ENCODE results near the gene ALDH1A1. TPM values are rescaled to one million over a fixed set of nuclear protein-coding genes. Genes with fewer than 3 reads are reported as not detected.
"Not testable (repeated sequence)": the region's sequence is repeated elsewhere in the genome, so short reads cannot be mapped to it uniquely, and the experiment has no call there.

The ALDH1A1 gene
- total RNA-seq, 3 donors from 2014 or later (not counting 1 experiment from before 2014, with no cell fraction given) = 0.57 to 1.7 TPM; not detected in 1

DNA sequence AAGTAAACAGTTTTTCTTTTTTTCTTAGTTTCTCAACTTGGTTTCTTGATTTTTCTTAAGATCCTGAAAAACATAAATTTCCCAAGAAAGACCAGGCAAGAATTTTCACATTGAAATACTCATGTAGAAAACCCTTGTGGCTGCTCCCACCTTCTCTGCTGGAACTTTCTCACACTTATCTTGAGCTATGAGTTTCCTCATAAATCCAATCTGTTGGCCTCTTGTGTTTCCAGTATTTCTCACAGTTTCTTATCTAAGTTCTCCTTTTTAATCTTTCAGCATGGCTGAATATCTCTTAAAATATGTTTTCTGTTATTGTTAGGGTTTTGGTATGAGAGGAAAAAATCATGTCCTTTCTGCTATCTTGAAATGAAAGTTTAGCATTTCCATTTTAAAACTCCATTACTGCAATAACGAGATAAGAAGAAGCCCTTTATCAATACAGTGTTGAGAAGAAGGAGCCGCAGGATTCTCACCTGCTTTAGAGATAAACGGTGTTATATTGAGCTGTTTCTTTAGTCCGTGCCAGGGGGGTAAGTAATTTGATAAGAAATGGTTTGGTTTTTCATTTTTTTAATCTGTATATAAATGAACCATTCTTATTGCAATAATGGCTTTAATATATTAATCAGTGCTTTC lies 89.3 kb downstream of the ALDH1A1 start:
- no peaks in the 10 kb centered on the region for H3K9me3 ChIP-seq (ENCODE audit: control insufficient read depth, insufficient read depth, low read length)
- no peak for ATAC-seq
- H3K27me3 ChIP-seq (ENCODE audit: control insufficient read depth, insufficient read depth, low read length) = no peaks in the 10 kb centered on the region
- Mint-ChIP-seq H3K27me3 (ENCODE audit: low read depth in 2 of 2) (peaks cover 3 to 34% of the 10 kb centered on the region in 2 donors), H3K36me3 (no peaks in the 10 kb centered on the region), H3K4me1 (no peaks in the 10 kb centered on the region), H3K4me3 (no peak overlapping the region), H3K9me3 (no peaks in the 10 kb centered on the region), H3K27ac (no peak overlapping the region)
- no peak overlapping the region for H3K4me3 ChIP-seq (ENCODE audit: low read length)
- DNase-seq = no peak
- WGBS (ENCODE audit: insufficient coverage) = 56% methylated on average over 2 of the region's 4 CpGs
- no peak overlapping the region for H3K27ac ChIP-seq (ENCODE audit: low read length)
- TF ChIP-seq, protein P1, sequence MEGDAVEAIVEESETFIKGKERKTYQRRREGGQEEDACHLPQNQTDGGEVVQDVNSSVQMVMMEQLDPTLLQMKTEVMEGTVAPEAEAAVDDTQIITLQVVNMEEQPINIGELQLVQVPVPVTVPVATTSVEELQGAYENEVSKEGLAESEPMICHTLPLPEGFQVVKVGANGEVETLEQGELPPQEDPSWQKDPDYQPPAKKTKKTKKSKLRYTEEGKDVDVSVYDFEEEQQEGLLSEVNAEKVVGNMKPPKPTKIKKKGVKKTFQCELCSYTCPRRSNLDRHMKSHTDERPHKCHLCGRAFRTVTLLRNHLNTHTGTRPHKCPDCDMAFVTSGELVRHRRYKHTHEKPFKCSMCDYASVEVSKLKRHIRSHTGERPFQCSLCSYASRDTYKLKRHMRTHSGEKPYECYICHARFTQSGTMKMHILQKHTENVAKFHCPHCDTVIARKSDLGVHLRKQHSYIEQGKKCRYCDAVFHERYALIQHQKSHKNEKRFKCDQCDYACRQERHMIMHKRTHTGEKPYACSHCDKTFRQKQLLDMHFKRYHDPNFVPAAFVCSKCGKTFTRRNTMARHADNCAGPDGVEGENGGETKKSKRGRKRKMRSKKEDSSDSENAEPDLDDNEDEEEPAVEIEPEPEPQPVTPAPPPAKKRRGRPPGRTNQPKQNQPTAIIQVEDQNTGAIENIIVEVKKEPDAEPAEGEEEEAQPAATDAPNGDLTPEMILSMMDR (IDR thresholded peaks at IDR 0.05) = no peak
- intact Hi-C loops (cut with micrococcal nuclease) = no loop called here
- no peaks in the 10 kb centered on the region for H3K36me3 ChIP-seq (ENCODE audit: control insufficient read depth, insufficient read depth, low read length)
- H3K4me1 ChIP-seq (ENCODE audit: control insufficient read depth, insufficient read depth, low read length) = no peaks in the 10 kb centered on the region

DNA sequence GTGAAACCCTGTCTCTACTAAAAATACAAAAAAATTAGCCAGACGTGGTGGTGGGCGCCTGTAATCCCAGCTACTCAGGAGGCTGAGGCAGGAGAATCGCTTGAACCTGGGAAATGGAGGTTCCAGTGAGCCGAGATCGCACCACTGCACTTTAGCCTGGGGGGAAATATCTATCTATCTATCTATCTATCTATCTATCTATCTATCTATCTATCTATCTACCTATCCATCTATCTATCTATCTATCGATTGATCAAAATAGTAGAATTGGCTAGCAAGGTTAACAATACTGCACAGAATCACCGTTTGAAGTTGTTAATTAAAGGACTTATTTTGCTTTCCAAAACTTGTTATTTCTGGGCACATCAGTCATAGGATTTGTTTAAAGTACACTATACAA lies 90.1 kb downstream of the ALDH1A1 start:
- H3K9me3 Mint-ChIP-seq; ATAC-seq; H3K4me1 Mint-ChIP-seq; H3K4me3 ChIP-seq (ENCODE audit: low read length); DNase-seq; H3K27me3 ChIP-seq (ENCODE audit: control insufficient read depth, insufficient read depth, low read length); H3K36me3 Mint-ChIP-seq; H3K9me3 ChIP-seq (ENCODE audit: control insufficient read depth, insufficient read depth, low read length); H3K27ac ChIP-seq (ENCODE audit: low read length); H3K36me3 ChIP-seq (ENCODE audit: control insufficient read depth, insufficient read depth, low read length); H3K4me3 Mint-ChIP-seq; intact Hi-C loops (cut with micrococcal nuclease); H3K27ac Mint-ChIP-seq; H3K4me1 ChIP-seq (ENCODE audit: control insufficient read depth, insufficient read depth, low read length): not testable (repeated sequence)
- 94% methylated on average over 5 of the region's 7 CpGs for WGBS (ENCODE audit: insufficient coverage)
- H3K27me3 Mint-ChIP-seq (ENCODE audit: low read depth in 2 of 2) = peaks cover 3 to 29% of the 10 kb centered on the region in 2 donors

DNA sequence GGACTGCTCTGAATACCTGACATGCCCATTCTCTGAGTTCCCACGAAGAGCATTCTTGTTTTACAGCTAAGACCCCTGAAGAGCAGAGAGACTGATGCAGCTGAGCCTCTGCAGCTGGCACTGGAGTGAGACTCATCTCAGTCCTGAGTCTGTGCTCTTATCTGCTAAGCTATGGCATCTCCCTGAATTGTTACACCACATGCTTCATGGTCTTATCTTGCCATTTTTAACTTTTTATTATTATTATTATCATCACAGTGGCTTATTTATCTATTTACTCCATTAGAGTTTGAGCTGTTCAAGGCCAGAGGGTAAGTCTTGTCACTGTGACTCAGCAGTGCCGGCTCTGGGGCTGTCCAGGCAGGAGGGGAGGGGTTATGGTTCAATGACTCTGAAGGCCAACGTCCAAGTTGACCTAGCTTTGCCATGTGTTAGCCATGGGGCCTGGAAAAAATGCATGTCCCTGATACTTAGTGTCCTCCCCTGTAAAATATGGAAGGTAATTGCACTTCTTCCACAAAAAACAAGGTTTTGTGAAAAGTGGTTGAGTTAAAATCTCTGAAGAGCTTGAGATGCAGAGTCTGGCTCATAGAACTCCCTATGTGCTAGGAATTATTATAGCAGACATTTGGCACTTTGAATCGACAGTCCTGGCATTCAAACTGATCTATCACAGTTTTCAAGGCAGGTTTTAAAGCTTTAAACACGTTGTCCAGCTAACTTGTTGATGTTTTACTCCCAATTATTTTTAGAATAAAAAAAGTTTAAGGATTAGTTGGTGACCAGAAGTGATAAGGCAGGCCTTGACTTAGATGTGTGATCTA lies 94.6 kb downstream of the ALDH1A1 start:
- peaks cover 0 to 9% of the 10 kb centered on the region in 2 donors for H3K27me3 Mint-ChIP-seq (ENCODE audit: low read depth in 2 of 2)
- no peak for DNase-seq
- intact Hi-C loops (cut with micrococcal nuclease) = no loop called here

DNA sequence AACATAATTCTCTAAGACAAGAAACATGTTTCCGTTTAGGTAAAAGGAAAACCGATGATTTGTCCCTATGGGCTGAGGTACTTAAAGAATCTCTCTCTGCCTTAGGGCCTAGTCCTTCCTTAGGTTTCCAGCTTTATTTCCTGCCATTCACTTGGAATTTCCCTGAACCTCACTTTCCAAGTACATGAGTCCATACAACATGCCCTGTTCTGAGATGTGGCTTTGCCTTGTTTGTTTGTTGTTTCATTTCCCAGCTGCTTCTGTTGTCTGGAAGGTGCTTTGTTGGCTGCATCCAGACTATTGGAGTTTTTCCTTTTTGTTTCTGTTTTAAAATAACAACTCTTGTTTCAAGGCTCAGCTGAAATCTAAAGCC lies 95.2 kb downstream of the ALDH1A1 start:
- peaks cover 0 to 2% of the 10 kb centered on the region in 2 donors for H3K27me3 Mint-ChIP-seq (ENCODE audit: low read depth in 2 of 2)
- intact Hi-C loops (cut with micrococcal nuclease) = loop anchor here (1.0 kb wide), 1 partner anchor 225 kb away; no protein-coding TSS in a partner anchor

More for the DNA sequence above, 94.6 kb downstream of the ALDH1A1 start:
- Histone ChIP-seq H3K4me3 (ENCODE audit: low read length) (no peak overlapping the region), H3K27ac (ENCODE audit: low read length) (no peak overlapping the region), H3K9me3 (ENCODE audit: control insufficient read depth, insufficient read depth, low read length) (no peaks in the 10 kb centered on the region), H3K36me3 (ENCODE audit: control insufficient read depth, insufficient read depth, low read length) (no peaks in the 10 kb centered on the region), H3K4me1 (ENCODE audit: control insufficient read depth, insufficient read depth, low read length) (no peaks in the 10 kb centered on the region), H3K27me3 (ENCODE audit: control insufficient read depth, insufficient read depth, low read length) (no peaks in the 10 kb centered on the region)
- Mint-ChIP-seq H3K4me3 (no peak overlapping the region), H3K36me3 (no peaks in the 10 kb centered on the region), H3K4me1 (no peaks in the 10 kb centered on the region), H3K9me3 (no peaks in the 10 kb centered on the region), H3K27ac (no peak overlapping the region)
- TF ChIP-seq, protein P1 (IDR thresholded peaks at IDR 0.05) = no peak
- no peak for ATAC-seq
- WGBS (ENCODE audit: insufficient coverage) = 36% methylated on average over 4 of the region's 5 CpGs

More for the DNA sequence above, 95.2 kb downstream of the ALDH1A1 start:
- ATAC-seq (no peak), DNase-seq (no peak)
- no peaks in the 10 kb centered on the region for H3K27me3 ChIP-seq (ENCODE audit: control insufficient read depth, insufficient read depth, low read length)
- no peak overlapping the region for H3K27ac ChIP-seq (ENCODE audit: low read length)
- H3K4me1 ChIP-seq (ENCODE audit: control insufficient read depth, insufficient read depth, low read length) = no peaks in the 10 kb centered on the region
- WGBS (ENCODE audit: insufficient coverage) = 97% methylated on average over 2 of the region's 2 CpGs
- TF ChIP-seq, protein P1 (IDR thresholded peaks at IDR 0.05) = no peak
- no peaks in the 10 kb centered on the region for H3K9me3 ChIP-seq (ENCODE audit: control insufficient read depth, insufficient read depth, low read length)
- H3K4me1 Mint-ChIP-seq = no peaks in the 10 kb centered on the region
- no peak overlapping the region for H3K4me3 ChIP-seq (ENCODE audit: low read length)
- H3K4me3 Mint-ChIP-seq = no peak overlapping the region
- H3K36me3 Mint-ChIP-seq = no peaks in the 10 kb centered on the region
- H3K9me3 Mint-ChIP-seq = no peaks in the 10 kb centered on the region
- no peaks in the 10 kb centered on the region for H3K36me3 ChIP-seq (ENCODE audit: control insufficient read depth, insufficient read depth, low read length)
- no peak overlapping the region for H3K27ac Mint-ChIP-seq

Measured in natural killer cell (primary cell).